SK-MEL-5 (cell line): Measurements from ENCODE around the gene SS18L1. TPM values are rescaled to one million over a fixed set of nuclear protein-coding genes. Genes with fewer than 3 reads are reported as not detected.

Experiments
- total RNA-seq: library from RNA; depleted of rRNA; stranded (reverse); fragments of >200 nt; shearing (Covaris generic); gene quantifications from 2 replicates; pipeline ENCODE4 v1.2.3, GENCODE V29; 2014; rRNA removed

The SS18L1 gene
- total RNA-seq, 1 experiment from 2014 or later, result 20.6 TPM

Other genes with a start within 250 kb of the SS18L1 start
- 3.4 and 3.6 TPM in 2 replicates for gene TAF4, start 77.9 kb upstream of the SS18L1 start, total RNA-seq
- 40.4 and 43.2 TPM in 2 replicates for gene LSM14B, start 21.3 kb upstream of the SS18L1 start, total RNA-seq
- gene PSMA7, start 375 bp upstream of the SS18L1 start, total RNA-seq, result 592 and 662 TPM in 2 replicates
- 27.1 and 29.6 TPM in 2 replicates for gene MTG2, start 39.3 kb downstream of the SS18L1 start, total RNA-seq
- not detected in 2 replicates for gene HRH3, start 76.5 kb downstream of the SS18L1 start, total RNA-seq
- 23.5 and 24.0 TPM in 2 replicates for gene OSBPL2, start 94.8 kb downstream of the SS18L1 start, total RNA-seq
- gene ADRM1, start 159.2 kb downstream of the SS18L1 start, total RNA-seq, result 173 and 200 TPM in 2 replicates
- 4.1 and 6.8 TPM in 2 replicates for gene LAMA5, start 223.5 kb downstream of the SS18L1 start, total RNA-seq
- gene RPS21, start 243.3 kb downstream of the SS18L1 start, total RNA-seq, result 1,088 and 1,497 TPM in 2 replicates